HepG2 (cell line): Measurements from ENCODE around the gene PLEKHG5. TPM values are rescaled to one million over a fixed set of nuclear protein-coding genes. Genes with fewer than 3 reads are reported as not detected.

Experiments
- ATAC-seq: fragments of 200-7000 bp; cut with Tn5 transposase; 3 replicates; pipeline ENCODE4 v1.9.1; 2020; ENCODE audit warnings: mild to moderate bottlenecking, moderate library complexity
- BruUV-seq: library from RNA; stranded (reverse); fragments of 400-500 nt; replicated peaks from 2 replicates; lab custom pipeline; 2021; lab: Mats Ljungman, UMichigan
- CTCF ChIA-PET: fragments of 300-600 bp; formaldehyde crosslinking; extraction: SDS; loops from one replicate; lab custom pipeline; 2021; ENCODE audit warnings: low total read pairs, inconsistent platforms, low intra/inter-chr PET ratio; lab: Yijun Ruan, JAX
- POLR2A ChIA-PET: fragments of 350-600 bp; sonication (Branson Sonifier 250); formaldehyde crosslinking; loops from one replicate; lab custom pipeline; 2020; ENCODE audit warnings: antibody characterized with exemption, inconsistent platforms; lab: Yijun Ruan, JAX
- DNase-seq: peaks from one replicate; pipeline ENCODE4 v3.0.0-alpha.2; 2015; ENCODE audit warnings: low spot score
- FAIRE-seq: peaks from 3 replicates; lab custom pipeline; 2011; peaks lifted over from hg19 to GRCh38; lab: Jason Lieb, UNC
- H2AFZ ChIP-seq: one replicate; pipeline ENCODE4 v1.6.1; 2011; ENCODE audit warnings: low read length, inconsistent platforms
- H3K27ac ChIP-seq: fragments of 300-600 bp; 3 replicates; pipeline ENCODE4 v1.8.0; 2011; ENCODE audit warnings: mixed run types, mild to moderate bottlenecking, mixed read lengths, low read length, inconsistent platforms; ENCODE audit not compliant: insufficient read depth; ENCODE audit errors: extremely low read length
- H3K27me3 ChIP-seq, 2 experiments: fragments of 200-600 bp in 1 of 2; 2 replicates in 1 of 2; 3 replicates in 1 of 2; pipeline versions ENCODE4 v1.6.0 to v1.8.0; 2011; ENCODE audit warnings: low read length in 2 of 2, mild to moderate bottlenecking in 2 of 2, moderate library complexity in 2 of 2, inconsistent platforms in 1 of 2; ENCODE audit not compliant: insufficient read depth in 2 of 2, control insufficient read depth in 1 of 2
- H3K36me3 ChIP-seq, 2 experiments: fragments of 200-600 bp in 1 of 2; replicated peaks in 1 of 2; 2 replicates in 1 of 2; 3 replicates in 1 of 2; pipeline versions ENCODE4 v1.5.1 to v1.8.0; 2011; ENCODE audit warnings: low read length in 2 of 2, inconsistent platforms in 1 of 2; ENCODE audit not compliant: insufficient read depth in 2 of 2, control insufficient read depth in 1 of 2
- H3K4me1 ChIP-seq: 2 replicates; pipeline ENCODE4 v1.5.1; 2012; ENCODE audit warnings: low read length, inconsistent platforms; ENCODE audit not compliant: insufficient read depth
- H3K4me2 ChIP-seq: 2 replicates; pipeline ENCODE4 v1.6.0; 2011; ENCODE audit warnings: low read depth, low read length, inconsistent platforms
- H3K4me3 ChIP-seq, 3 experiments: fragments of 200-600 bp in 1 of 3; sonication (generic), shearing (Covaris generic) in 1 of 3; replicated peaks in 1 of 3; 2 replicates each; pipeline ENCODE4 v1.5.1; 2011 to 2016; ENCODE audit warnings: low read length in 3 of 3, inconsistent platforms in 2 of 3, low read depth in 2 of 3, mild to moderate bottlenecking in 2 of 3, control low read depth in 1 of 3, mixed read lengths in 1 of 3; ENCODE audit not compliant: insufficient read depth in 1 of 3
- H3K79me2 ChIP-seq: one replicate; pipeline ENCODE4 v1.6.1; 2011; ENCODE audit warnings: low read length, inconsistent platforms; ENCODE audit not compliant: insufficient read depth
- H3K9ac ChIP-seq: 2 replicates; pipeline ENCODE4 v1.6.0; 2011; ENCODE audit warnings: mild to moderate bottlenecking, low read depth, low read length, inconsistent platforms; ENCODE audit not compliant: insufficient read depth
- H3K9me3 ChIP-seq: 2 replicates; pipeline ENCODE4 v1.5.1; 2012; ENCODE audit warnings: mild to moderate bottlenecking, low read length
- H4K20me1 ChIP-seq: 2 replicates; pipeline ENCODE4 v1.6.0; 2011; ENCODE audit warnings: inconsistent platforms, mild to moderate bottlenecking, low read length, moderate library complexity; ENCODE audit not compliant: insufficient read depth
- NFE2L1 ChIP-seq: sonication (generic); formaldehyde crosslinking; IDR thresholded peaks from 2 replicates; pipeline ENCODE4 v1.4.0; 2020; ENCODE audit warnings: missing genetic modification reagents, mild to moderate bottlenecking, borderline replicate concordance
- NFIB ChIP-seq: sonication (generic); formaldehyde crosslinking; IDR thresholded peaks from 2 replicates; pipeline ENCODE4 v1.9.0; 2021; ENCODE audit warnings: missing genetic modification reagents, mild to moderate bottlenecking, borderline replicate concordance
- RBM22 ChIP-seq: fragments of 200-400 bp; formaldehyde crosslinking; optimal IDR thresholded peaks from 2 replicates; pipeline ENCODE3; 2017; ENCODE audit warnings: mild to moderate bottlenecking, low read length, moderate library complexity
- RFX1 ChIP-seq: fragments of 450-650 bp; IDR thresholded peaks from 2 replicates; pipeline ENCODE4 v1.6.1; 2017
- WGBS: methylation state at CpG from one replicate; pipeline ENCODE4 v1.1.6; 2017; ENCODE audit warnings: low lambda C conversion rate; 5-methylcytosine and 5-hydroxymethylcytosine counted together
- in situ Hi-C: cut with HindIII; loops from 2 replicates; pipeline ENCODE4 v1.10.0; 2017; ENCODE audit warnings: low pct_unique_long_range_greater_than_20kb; ENCODE audit not compliant: extremely low pct_ligation_motif_present
- intact Hi-C: fragments of 100-400 bp; cut with micrococcal nuclease; formaldehyde crosslinking; loops from one replicate; pipeline ENCODE4 v1.10.0; 2022; ENCODE audit not compliant: unreplicated experiment
- polyA plus RNA-seq, 8 experiments: library from polyadenylated mRNA; depleted of rRNA in 3 of 8; stranded (reverse) in 7 of 8; unstranded in 1 of 8; fragments of >200 nt; fragmentation: Illumina TruSeq in 4 of 8; extraction: Trizol in 4 of 8; gene quantifications; 2 replicates each; pipeline versions ENCODE4 v1.2.1 to v1.2.3, GENCODE V29; 2011 to 2016; ENCODE audit warnings: low read depth in 4 of 8, missing spikeins in 1 of 8, mixed read lengths in 1 of 8; ENCODE audit not compliant: insufficient read depth in 1 of 8
- total RNA-seq, 5 experiments: library from RNA; depleted of rRNA; stranded (reverse); fragments of >200 nt; fragmentation: Illumina TruSeq; extraction: Trizol; gene quantifications; 2 replicates each; pipeline ENCODE4 v1.2.3, GENCODE V29; 2016; ENCODE audit warnings: low read depth in 1 of 5

Gene PLEKHG5
- total and polyA plus RNA-seq, 2 of the 13 experiments (the other 11 are each of a cell fraction or from before 2014, with no cell fraction given) = 1.9 to 3.5 TPM

- no peaks in the 10 kb centered on the region for H3K79me2 ChIP-seq
- ChIA-PET CTCF (interaction anchor here (3.4 kb wide), 1 partner anchor 35 kb away, joined by 24 read pairs; no protein-coding TSS in a partner anchor), POLR2A (interaction anchor here (1.3 to 4.2 kb wide), 2 partner anchors 9 to 12 kb away, joined by 3 to 20 read pairs; no protein-coding TSS in a partner anchor)
- H3K27me3 ChIP-seq = no peaks in the 10 kb centered on the region
- H3K4me1 ChIP-seq = no peaks in the 10 kb centered on the region
- 67% methylated on average over 5 of the region's 5 CpGs for WGBS
- peaks cover 6 to 16% of the 10 kb centered on the region in 2 experiments; a peak in 4 of 5 replicates for H3K36me3 ChIP-seq
- in situ Hi-C loops (no loop called here), intact Hi-C loops (no loop called here)
- no peak overlapping the region for H3K27ac ChIP-seq
- H3K9me3 ChIP-seq = no peaks in the 10 kb centered on the region
- no peak for FAIRE-seq
- DNase-seq = no peak
- no peak overlapping the region for H3K4me3 ChIP-seq
- H3K4me2 ChIP-seq = no peak overlapping the region
- no peak overlapping the region for H2AFZ ChIP-seq
- ATAC-seq = no peak
- H4K20me1 ChIP-seq = no peaks in the 10 kb centered on the region
- H3K9ac ChIP-seq = no peak overlapping the region
- BruUV-seq = no TSS peak
- TF ChIP-seq RBM22 (peak; percentile 35), NFE2L1 (CRISPR knock-in tag) (no peak)
These were observed 30.1 kb upstream of the PLEKHG5 start for GRCh38 chr1:6521536-6521935.

GRCh38 chr1:6519935-6520671, 28.6 kb upstream of the PLEKHG5 start:
- H3K4me2 ChIP-seq = no peak overlapping the region
- H3K27ac ChIP-seq = no peak overlapping the region
- CTCF ChIA-PET = no interaction called here
- intact Hi-C loops (no loop called here), in situ Hi-C loops (no loop called here)
- no peak overlapping the region for H2AFZ ChIP-seq
- no peaks in the 10 kb centered on the region for H3K79me2 ChIP-seq
- H3K9ac ChIP-seq = no peak overlapping the region
- H3K4me3 ChIP-seq = no peak overlapping the region
- no peaks in the 10 kb centered on the region for H3K4me1 ChIP-seq
- TF ChIP-seq NFIB (CRISPR knock-in tag) = no peak
- TF ChIP-seq RFX1 = peak; percentile 17; the same call in 1 of the 2 replicates
- H3K27me3 ChIP-seq = no peaks in the 10 kb centered on the region
- no peak for DNase-seq
- 58% methylated on average over 9 of the region's 13 CpGs for WGBS
- POLR2A ChIA-PET = no interaction called here
- ATAC-seq = peak; percentile 58
- peaks cover 0 to 1% of the 10 kb centered on the region in 2 experiments; a peak in 1 of 5 replicates for H3K36me3 ChIP-seq
- no peak for FAIRE-seq
- no peaks in the 10 kb centered on the region for H3K9me3 ChIP-seq
- H4K20me1 ChIP-seq = no peaks in the 10 kb centered on the region
- no TSS peak for BruUV-seq
